Fibroblast of skin of right quadriceps (primary cell): Measurements from ENCODE around the gene TRPV3.
"Not testable (repeated sequence)": the region's sequence is repeated elsewhere in the genome, so short reads cannot be mapped to it uniquely, and the experiment has no call there.

Experiments
- DNase-seq: peaks from one replicate; pipeline ENCODE4 v3.0.0-alpha.2; 2013

The TRPV3 gene

GRCh38 chr17:3469529-3469928 is 88.1 kb downstream of the TRPV3 start:
- DNase-seq = no peak

- DNase-seq = not testable (repeated sequence)
Measured at GRCh38 chr17:3466355-3466754, 91.3 kb downstream of the TRPV3 start.
